Gastrocnemius medialis (tissue), 4 donors: Measurements from ENCODE around the gene TAF11L9. TPM values are rescaled to one million over a fixed set of nuclear protein-coding genes. Genes with fewer than 3 reads are reported as not detected.
"Not testable (repeated sequence)": the region's sequence is repeated elsewhere in the genome, so short reads cannot be mapped to it uniquely, and the experiment has no call there.

Experiments used
- ATAC-seq, 2 donors: fragments of 150-250 bp; one replicate each; pipeline ENCODE4 v1.9.1; 2016
- DNase-seq, 2 donors: peaks; one replicate each; pipeline ENCODE4 v3.0.0-alpha.2; 2019
- H3K27ac ChIP-seq, 4 donors: fragments of 200-600 bp; sonication (generic); 1 replicate in 1 of 4; 2 replicates in 3 of 4; pipeline ENCODE4 v1.5.1; 2016 to 2018; ENCODE audit warnings: mild to moderate bottlenecking in 2 of 4, moderate library complexity in 1 of 4
- H3K27me3 ChIP-seq, 3 donors: fragments of 200-600 bp; sonication (generic) in 2 of 3; 1 replicate in 1 of 3; 2 replicates in 2 of 3; pipeline versions ENCODE4 v1.5.1 to v1.6.0; 2016 to 2019; ENCODE audit warnings: mild to moderate bottlenecking in 1 of 3, moderate library complexity in 1 of 3
- H3K36me3 ChIP-seq, 2 donors: fragments of 200-600 bp; sonication (generic) in 1 of 2; one replicate each; pipeline ENCODE4 v1.5.1; 2017 to 2018
- H3K4me1 ChIP-seq, 2 donors: fragments of 200-600 bp; sonication (generic) in 1 of 2; one replicate each; pipeline ENCODE4 v1.5.1; 2016 to 2017; ENCODE audit warnings: mild to moderate bottlenecking in 2 of 2
- H3K4me3 ChIP-seq, 4 donors: fragments of 200-600 bp; sonication (generic) in 3 of 4; 1 replicate in 1 of 4; 2 replicates in 3 of 4; pipeline ENCODE4 v1.5.1; 2016 to 2019; ENCODE audit warnings: mild to moderate bottlenecking in 2 of 4
- H3K9me3 ChIP-seq, 3 donors: fragments of 200-600 bp; sonication (generic) in 2 of 3; 1 replicate in 1 of 3; 2 replicates in 2 of 3; pipeline ENCODE4 v1.5.1; 2016 to 2019
- POLR2A ChIP-seq, 2 donors: fragments of 450-650 bp; IDR thresholded peaks; one replicate each; pipeline ENCODE4 v1.6.1; 2017; ENCODE audit warnings: antibody characterized with exemption in 2 of 2, mild to moderate bottlenecking in 2 of 2, moderate library complexity in 2 of 2
- in situ Hi-C, 4 donors: fragments of 200-750 bp; cut with MboI; loops; one replicate each; pipeline versions ENCODE4 v1.15.0 to v1.8.0; 2017; ENCODE audit warnings: low sequenced_read_pairs in 4 of 4
- intact Hi-C: fragments of 100-400 bp; cut with DNase I; formaldehyde crosslinking; loops from one replicate; pipeline ENCODE4 v1.15.1; 2023; ENCODE audit warnings: low total_unique reads
- total RNA-seq, 4 donors: library from RNA; depleted of rRNA; stranded (reverse); fragments of >200 nt; gene quantifications; one replicate each; pipeline versions ENCODE4 v1.1.0 to v1.2.3, GENCODE V29; 2016
- TF ChIP-seq, protein P1 (sequence below), 5 experiments: fragments of 450-650 bp in 3 of 5; fragments of 200-600 bp in 2 of 5; sonication (generic) in 2 of 5; IDR thresholded peaks in 4 of 5; conservative IDR thresholded peaks in 1 of 5; 1 replicate in 4 of 5; 2 replicates in 1 of 5; pipeline ENCODE4 v1.5.1; 2016 to 2019; ENCODE audit warnings: antibody characterized with exemption in 5 of 5, mild to moderate bottlenecking in 3 of 5, moderate library complexity in 3 of 5

The TAF11L9 gene
- total RNA-seq, 4 donors from 2014 or later = not detected

DNA sequence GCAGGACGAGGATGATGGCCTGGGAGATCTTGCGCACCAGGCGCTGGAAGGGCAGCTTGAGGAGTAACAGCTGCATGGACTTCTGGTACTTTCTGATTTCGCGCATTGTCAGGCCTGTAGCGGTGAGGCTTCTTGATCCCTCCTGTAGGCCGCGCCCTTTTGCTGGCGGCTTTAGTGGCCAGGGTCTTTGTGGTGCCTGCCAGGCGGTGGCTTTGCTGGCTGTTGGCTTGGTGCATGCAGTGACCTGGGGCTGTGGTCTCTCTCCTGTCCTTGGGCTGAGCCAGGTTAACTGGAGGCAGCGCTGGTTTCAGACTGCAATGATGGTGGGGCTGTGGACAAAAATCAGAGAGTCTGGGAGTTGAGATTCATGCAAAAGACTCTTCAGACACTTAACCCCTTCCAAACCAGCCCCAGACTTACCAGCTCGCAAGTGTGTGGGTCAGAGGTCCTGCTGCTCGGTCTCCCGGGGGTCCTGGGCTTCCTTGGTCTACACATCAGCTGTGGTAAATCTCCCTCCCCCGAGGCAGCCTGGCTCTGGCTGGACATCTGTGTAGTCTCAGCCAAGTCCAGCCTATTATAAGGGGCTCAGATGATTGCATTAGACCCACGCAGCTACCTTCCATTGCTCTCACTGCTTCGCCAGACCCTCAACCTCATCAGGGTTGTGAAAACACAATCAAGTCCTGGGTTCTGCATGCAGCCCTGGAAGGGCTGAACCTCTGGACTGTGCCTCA lies 20.8 kb upstream of the TAF11L9 start:
- in situ Hi-C loops = no loop called here
- no peaks in the 10 kb centered on the region for H3K4me1 ChIP-seq
- H3K36me3 ChIP-seq = no peaks in the 10 kb centered on the region

DNA sequence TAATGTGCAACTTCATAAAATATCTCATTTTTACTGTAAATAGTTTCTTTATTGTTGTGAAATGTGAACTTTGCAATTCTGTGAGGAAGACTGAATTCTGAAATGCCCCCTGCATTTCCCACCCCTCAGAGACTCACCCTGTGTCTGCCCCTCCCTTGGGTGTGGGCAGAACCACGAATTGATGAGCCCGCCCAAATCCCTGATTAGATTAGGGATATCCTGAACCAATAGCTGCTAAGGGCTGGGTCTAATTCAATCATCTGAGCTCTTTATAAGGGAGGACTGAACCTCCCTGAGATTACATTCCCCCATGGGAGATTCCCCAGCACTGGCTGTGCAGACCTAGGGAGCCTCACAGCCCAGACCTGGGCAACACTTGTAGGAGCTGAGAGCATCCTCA lies 15.9 kb upstream of the TAF11L9 start, which contains the start of gene TAF11L12:
Gene TAF11L12, plus strand, starts transcription at position 301 of the 400 bp plus-strand sequence.
- H3K27ac ChIP-seq, H3K4me3 ChIP-seq, DNase-seq, H3K36me3 ChIP-seq, intact Hi-C loops, in situ Hi-C loops, H3K4me1 ChIP-seq, H3K9me3 ChIP-seq, ATAC-seq, H3K27me3 ChIP-seq: not testable (repeated sequence)

More for the DNA sequence above, 20.8 kb upstream of the TAF11L9 start:
- TF ChIP-seq, protein P1, sequence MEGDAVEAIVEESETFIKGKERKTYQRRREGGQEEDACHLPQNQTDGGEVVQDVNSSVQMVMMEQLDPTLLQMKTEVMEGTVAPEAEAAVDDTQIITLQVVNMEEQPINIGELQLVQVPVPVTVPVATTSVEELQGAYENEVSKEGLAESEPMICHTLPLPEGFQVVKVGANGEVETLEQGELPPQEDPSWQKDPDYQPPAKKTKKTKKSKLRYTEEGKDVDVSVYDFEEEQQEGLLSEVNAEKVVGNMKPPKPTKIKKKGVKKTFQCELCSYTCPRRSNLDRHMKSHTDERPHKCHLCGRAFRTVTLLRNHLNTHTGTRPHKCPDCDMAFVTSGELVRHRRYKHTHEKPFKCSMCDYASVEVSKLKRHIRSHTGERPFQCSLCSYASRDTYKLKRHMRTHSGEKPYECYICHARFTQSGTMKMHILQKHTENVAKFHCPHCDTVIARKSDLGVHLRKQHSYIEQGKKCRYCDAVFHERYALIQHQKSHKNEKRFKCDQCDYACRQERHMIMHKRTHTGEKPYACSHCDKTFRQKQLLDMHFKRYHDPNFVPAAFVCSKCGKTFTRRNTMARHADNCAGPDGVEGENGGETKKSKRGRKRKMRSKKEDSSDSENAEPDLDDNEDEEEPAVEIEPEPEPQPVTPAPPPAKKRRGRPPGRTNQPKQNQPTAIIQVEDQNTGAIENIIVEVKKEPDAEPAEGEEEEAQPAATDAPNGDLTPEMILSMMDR (IDR thresholded peaks at IDR 0.05 in 4 of 5, conservative IDR thresholded peaks at IDR 0.05 in 1 of 5) = no peak
- TF ChIP-seq POLR2A (IDR thresholded peaks at IDR 0.05) = no peak
- no peak overlapping the region for H3K27ac ChIP-seq
- H3K4me3 ChIP-seq = no peak overlapping the region
- H3K27me3 ChIP-seq = no peaks in the 10 kb centered on the region
- H3K9me3 ChIP-seq = no peaks in the 10 kb centered on the region
- intact Hi-C loops = no loop called here
- DNase-seq (no peak), ATAC-seq (no peak)

DNA sequence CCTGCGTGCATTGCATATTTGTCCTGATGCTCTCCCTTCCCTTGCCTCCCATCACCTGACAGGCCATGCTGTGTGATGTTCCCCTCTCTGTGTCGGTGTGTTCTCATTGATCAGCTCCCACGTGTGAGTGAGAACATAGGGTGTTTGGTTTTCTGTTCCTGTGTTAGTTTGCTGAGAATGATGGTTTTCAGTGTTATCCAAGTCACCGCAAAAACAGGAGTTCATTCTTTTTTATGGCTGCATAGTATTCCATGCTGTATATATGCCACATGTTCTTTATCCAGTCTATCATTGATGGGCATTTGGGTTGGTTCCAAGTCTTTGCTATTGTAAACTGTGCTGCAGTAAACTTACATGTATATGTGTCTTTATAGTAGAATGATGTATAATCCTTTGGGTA lies 13.3 kb upstream of the TAF11L9 start:
- intact Hi-C loops, in situ Hi-C loops: not testable (repeated sequence)

DNA sequence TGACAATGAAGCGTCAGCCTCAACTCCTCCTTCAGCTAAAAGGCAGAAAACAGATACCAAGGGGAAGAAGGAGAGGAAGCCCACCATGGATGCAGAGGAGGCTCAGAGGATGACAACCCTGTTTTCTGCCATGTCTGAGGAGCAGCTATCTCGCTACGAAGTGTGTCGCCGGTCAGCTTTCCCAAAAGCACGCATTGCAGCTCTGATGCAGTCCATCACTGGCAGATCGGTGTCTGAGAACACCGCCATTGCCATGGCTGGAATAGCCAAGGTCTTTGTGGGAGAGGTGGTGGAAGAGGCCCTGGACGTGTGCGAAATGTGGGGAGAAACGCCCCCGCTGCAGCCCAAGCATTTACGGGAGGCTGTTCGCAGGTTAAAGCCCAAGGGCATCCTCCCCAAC lies 10.8 kb upstream of the TAF11L9 start:
- DNase-seq = no peak
- no peaks in the 10 kb centered on the region for H3K36me3 ChIP-seq
- no peak overlapping the region for H3K27ac ChIP-seq
- in situ Hi-C loops = no loop called here
- no peaks in the 10 kb centered on the region for H3K27me3 ChIP-seq
- TF ChIP-seq, protein P1 (IDR thresholded peaks at IDR 0.05 in 4 of 5, conservative IDR thresholded peaks at IDR 0.05 in 1 of 5) = no peak
- no peak for TF ChIP-seq POLR2A (IDR thresholded peaks at IDR 0.05)
- H3K4me3 ChIP-seq = no peak overlapping the region
- intact Hi-C loops = no loop called here
- no peak for ATAC-seq
- no peaks in the 10 kb centered on the region for H3K9me3 ChIP-seq
- no peaks in the 10 kb centered on the region for H3K4me1 ChIP-seq

More for the DNA sequence above, 13.3 kb upstream of the TAF11L9 start:
- not testable (repeated sequence) for H3K9me3 ChIP-seq, H3K27ac ChIP-seq, H3K36me3 ChIP-seq, H3K4me3 ChIP-seq, DNase-seq, ATAC-seq, H3K27me3 ChIP-seq, H3K4me1 ChIP-seq

DNA sequence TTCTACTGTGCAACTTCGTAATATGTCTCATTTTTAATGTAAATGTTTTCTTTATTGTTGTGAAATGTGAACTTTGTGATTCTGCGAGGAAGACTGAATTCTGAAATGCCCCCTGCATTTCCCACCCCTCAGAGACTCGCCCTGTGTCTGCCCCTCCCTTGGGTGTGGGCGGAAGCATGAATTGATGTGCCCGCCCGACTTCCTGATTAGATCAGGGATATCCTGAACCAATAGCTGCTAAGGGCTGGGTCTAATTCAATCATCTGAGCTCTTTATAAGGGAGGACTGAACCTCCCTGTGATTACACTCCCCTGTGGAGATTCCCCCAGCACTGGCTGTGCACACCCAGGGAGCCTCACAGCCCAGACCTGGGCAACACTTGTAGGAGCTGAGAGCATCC lies 9.7 kb upstream of the TAF11L9 start, which contains the start of gene TAF11L11:
Gene TAF11L11, plus strand, starts transcription at position 304 of the 400 bp plus-strand sequence.
- H3K4me3 ChIP-seq, H3K27ac ChIP-seq, H3K27me3 ChIP-seq, intact Hi-C loops, H3K36me3 ChIP-seq, H3K9me3 ChIP-seq, DNase-seq, ATAC-seq, H3K4me1 ChIP-seq, in situ Hi-C loops: not testable (repeated sequence)

DNA sequence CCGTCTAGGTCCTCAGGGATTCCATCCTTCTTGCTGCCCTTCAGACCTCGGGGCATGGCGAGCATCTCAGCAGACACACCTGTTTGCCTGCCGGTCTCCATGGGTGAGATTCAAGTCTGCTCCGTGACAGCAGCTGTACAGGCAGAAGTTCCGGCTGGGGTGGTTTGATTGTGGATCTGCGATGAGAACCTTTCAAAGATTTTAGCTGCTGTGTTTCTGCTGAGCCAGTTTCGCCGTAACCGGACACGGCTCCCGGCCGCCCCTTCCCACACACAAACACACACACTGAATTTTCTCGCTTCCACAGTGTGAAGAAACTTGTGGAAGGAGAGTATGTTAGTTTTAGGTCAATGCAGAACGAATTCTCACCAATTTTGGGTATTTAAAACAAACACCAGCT lies 3.5 kb upstream of the TAF11L9 start, which contains the start of gene TAF11L10:
Gene TAF11L10, minus strand, starts transcription at position 101 of the 400 bp plus-strand sequence.
- H3K4me3 ChIP-seq, H3K4me1 ChIP-seq, H3K27ac ChIP-seq, H3K9me3 ChIP-seq, ATAC-seq, in situ Hi-C loops, DNase-seq, H3K27me3 ChIP-seq, H3K36me3 ChIP-seq, intact Hi-C loops: not testable (repeated sequence)

DNA sequence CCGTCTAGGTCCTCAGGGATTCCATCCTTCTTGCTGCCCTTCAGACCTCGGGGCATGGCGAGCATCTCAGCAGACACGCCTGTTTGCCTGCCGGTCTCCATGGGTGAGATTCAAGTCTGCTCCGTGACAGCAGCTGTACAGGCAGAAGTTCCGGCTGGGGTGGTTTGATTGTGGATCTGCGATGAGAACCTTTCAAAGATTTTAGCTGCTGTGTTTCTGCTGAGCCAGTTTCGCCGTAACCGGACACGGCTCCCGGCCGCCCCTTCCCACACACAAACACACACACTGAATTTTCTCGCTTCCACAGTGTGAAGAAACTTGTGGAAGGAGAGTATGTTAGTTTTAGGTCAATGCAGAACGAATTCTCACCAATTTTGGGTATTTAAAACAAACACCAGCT lies 3.3 kb downstream of the TAF11L9 start, which contains the start of gene TAF11L8:
Gene TAF11L8, minus strand, starts transcription at position 101 of the 400 bp plus-strand sequence.
- H3K4me1 ChIP-seq, intact Hi-C loops, H3K27me3 ChIP-seq, H3K9me3 ChIP-seq, DNase-seq, H3K36me3 ChIP-seq, H3K4me3 ChIP-seq, ATAC-seq, H3K27ac ChIP-seq, in situ Hi-C loops: not testable (repeated sequence)

DNA sequence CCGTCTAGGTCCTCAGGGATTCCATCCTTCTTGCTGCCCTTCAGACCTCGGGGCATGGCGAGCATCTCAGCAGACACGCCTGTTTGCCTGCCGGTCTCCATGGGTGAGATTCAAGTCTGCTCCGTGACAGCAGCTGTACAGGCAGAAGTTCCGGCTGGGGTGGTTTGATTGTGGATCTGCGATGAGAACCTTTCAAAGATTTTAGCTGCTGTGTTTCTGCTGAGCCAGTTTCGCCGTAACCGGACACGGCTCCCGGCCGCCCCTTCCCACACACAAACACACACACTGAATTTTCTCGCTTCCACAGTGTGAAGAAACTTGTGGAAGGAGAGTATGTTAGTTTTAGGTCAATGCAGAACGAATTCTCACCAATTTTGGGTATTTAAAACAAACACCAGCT lies 8.5 kb downstream of the TAF11L9 start, which contains the start of gene TAF11L7:
Gene TAF11L7, minus strand, starts transcription at position 101 of the 400 bp plus-strand sequence.
- H3K4me3 ChIP-seq, DNase-seq, in situ Hi-C loops, H3K27ac ChIP-seq, H3K9me3 ChIP-seq, intact Hi-C loops, H3K4me1 ChIP-seq, H3K27me3 ChIP-seq, ATAC-seq, H3K36me3 ChIP-seq: not testable (repeated sequence)
